HFFc6 (cell line): Measurements from ENCODE around the gene SLC15A3. TPM values are rescaled to one million over a fixed set of nuclear protein-coding genes. Genes with fewer than 3 reads are reported as not detected.

ENCODE experiments used
- DNase-seq: peaks from one replicate; pipeline ENCODE4 v3.0.0-alpha.2; 2018
- H3K27ac Mint-ChIP-seq: 2 replicates; pipeline ENCODE4 v1.8.0; 2020; ENCODE audit warnings: mild to moderate bottlenecking, mixed read lengths
- H3K27me3 Mint-ChIP-seq: 2 replicates; pipeline ENCODE4 v1.8.0; 2021; ENCODE audit warnings: mild to moderate bottlenecking, moderate library complexity, mixed read lengths; ENCODE audit not compliant: insufficient read depth
- H3K36me3 Mint-ChIP-seq: 2 replicates; pipeline ENCODE4 v1.8.0; 2021; ENCODE audit warnings: low read depth, mixed read lengths
- H3K4me1 Mint-ChIP-seq: 2 replicates; pipeline ENCODE4 v1.8.0; 2020; ENCODE audit warnings: low read depth, mixed read lengths
- H3K4me3 Mint-ChIP-seq: 2 replicates; pipeline ENCODE4 v1.8.0; 2020; ENCODE audit warnings: mild to moderate bottlenecking, moderate library complexity, mixed read lengths
- H3K9me3 Mint-ChIP-seq: 2 replicates; pipeline ENCODE4 v1.8.0; 2020; ENCODE audit warnings: mild to moderate bottlenecking, mixed read lengths
- total RNA-seq, 6 experiments: library from RNA; stranded (reverse); fragmentation: NEBNext Ultra II Directional; extraction: Animal tissue kit (Norgen Biotek cat#: 25700); gene quantifications; 2 replicates in 1 of 6; 3 replicates in 5 of 6; pipeline ENCODE4 v1.2.3, GENCODE V29; 2021
- TF ChIP-seq, protein P1 (sequence below): fragments of 200-600 bp; sonication (generic); IDR thresholded peaks from 2 replicates; pipeline ENCODE4 v1.5.0; 2021; ENCODE audit warnings: antibody characterized with exemption, mild to moderate bottlenecking

The SLC15A3 gene
- total RNA-seq, 6 experiments from 2014 or later = 2.7 to 6.6 (median 3.4) TPM

DNA sequence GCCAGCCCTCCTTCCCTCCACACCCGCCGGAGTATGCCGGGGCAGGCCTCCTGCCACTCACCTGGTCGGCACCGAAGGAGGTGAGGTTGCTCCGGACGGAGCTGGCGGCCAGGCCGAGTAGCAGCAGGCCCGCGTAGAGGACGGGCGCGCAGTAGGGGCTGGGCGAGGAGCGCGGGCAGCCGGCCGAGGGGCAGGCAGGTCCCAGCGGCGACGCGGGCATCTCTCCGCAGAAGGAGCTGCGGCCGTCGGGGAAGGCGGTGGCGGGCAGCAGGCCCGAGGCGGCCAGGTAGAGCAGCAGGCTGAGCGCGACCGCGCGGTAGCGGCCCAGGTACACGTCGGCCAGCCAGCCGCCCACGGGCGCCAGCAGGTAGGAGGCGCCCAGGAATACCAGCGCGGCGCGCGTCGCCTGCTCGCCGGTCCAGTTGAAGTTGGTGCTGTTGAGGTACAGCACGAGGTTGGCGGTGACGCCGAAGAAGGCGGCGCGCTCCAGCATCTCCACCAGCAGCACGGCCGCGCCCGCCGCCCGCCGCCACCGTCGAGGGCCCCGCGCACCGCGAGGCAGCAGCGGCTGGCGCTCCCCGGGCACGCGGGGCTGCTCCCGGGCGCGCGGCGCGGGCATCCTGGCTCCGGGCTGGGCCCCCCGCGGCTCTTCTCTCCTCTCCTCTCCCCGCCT is 907 bp downstream of the SLC15A3 start:
- H3K4me1 Mint-ChIP-seq = peaks cover 17% of the 10 kb centered on the region
- no peak overlapping the region for H3K4me3 Mint-ChIP-seq
- no peaks in the 10 kb centered on the region for H3K36me3 Mint-ChIP-seq
- H3K9me3 Mint-ChIP-seq = no peaks in the 10 kb centered on the region
- TF ChIP-seq, protein P1, sequence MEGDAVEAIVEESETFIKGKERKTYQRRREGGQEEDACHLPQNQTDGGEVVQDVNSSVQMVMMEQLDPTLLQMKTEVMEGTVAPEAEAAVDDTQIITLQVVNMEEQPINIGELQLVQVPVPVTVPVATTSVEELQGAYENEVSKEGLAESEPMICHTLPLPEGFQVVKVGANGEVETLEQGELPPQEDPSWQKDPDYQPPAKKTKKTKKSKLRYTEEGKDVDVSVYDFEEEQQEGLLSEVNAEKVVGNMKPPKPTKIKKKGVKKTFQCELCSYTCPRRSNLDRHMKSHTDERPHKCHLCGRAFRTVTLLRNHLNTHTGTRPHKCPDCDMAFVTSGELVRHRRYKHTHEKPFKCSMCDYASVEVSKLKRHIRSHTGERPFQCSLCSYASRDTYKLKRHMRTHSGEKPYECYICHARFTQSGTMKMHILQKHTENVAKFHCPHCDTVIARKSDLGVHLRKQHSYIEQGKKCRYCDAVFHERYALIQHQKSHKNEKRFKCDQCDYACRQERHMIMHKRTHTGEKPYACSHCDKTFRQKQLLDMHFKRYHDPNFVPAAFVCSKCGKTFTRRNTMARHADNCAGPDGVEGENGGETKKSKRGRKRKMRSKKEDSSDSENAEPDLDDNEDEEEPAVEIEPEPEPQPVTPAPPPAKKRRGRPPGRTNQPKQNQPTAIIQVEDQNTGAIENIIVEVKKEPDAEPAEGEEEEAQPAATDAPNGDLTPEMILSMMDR = no peak
- H3K27me3 Mint-ChIP-seq = no peaks in the 10 kb centered on the region; the same call in 1 of the 2 replicates
- no peak overlapping the region for H3K27ac Mint-ChIP-seq
- DNase-seq = no peak

DNA sequence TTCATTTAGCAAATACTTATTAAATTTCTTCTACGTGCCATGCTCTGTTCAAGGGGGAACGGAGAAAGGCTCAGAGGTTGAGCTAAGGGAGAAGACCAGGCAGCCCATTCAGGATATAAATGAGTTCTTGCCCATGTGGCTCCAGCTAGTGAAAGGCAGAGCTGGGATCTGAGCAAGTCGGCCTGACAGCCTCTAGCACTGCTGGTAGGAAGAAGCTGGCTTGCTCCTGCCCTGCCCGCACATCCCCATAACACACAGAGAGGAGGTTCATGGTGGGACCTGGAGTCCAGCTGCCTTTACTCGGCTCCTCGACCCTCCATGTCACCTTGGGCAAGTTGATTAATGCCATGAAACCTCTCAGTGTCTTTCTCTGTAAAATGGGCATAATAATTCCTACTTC is 2.0 kb downstream of the SLC15A3 start:
- Mint-ChIP-seq H3K36me3 (no peaks in the 10 kb centered on the region; the same call in 1 of the 2 replicates), H3K4me1 (peaks cover 17% of the 10 kb centered on the region), H3K9me3 (no peaks in the 10 kb centered on the region), H3K27ac (no peak overlapping the region), H3K27me3 (no peaks in the 10 kb centered on the region; the same call in 1 of the 2 replicates), H3K4me3 (no peak overlapping the region)
- TF ChIP-seq, protein P1 = no peak
- no peak for DNase-seq

DNA sequence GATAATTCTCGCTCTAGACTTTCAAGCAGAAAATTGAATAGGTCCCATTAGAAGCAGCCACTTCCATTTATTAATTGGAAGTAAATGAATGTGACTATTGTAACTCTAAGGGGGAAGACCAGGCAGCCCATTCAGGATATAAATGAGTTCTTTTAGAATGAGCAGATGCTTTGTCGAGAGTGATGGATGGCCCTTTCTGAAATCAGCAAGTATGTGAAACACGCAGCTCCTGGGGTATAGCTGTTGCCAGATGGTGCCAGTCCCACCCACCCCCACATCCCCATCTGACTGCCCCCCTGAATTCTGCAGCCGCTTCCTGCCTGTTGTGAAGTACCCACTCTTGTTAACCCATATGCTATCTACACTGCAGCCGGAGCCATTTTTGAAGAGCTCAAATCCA is 3.7 kb downstream of the SLC15A3 start:
- no peaks in the 10 kb centered on the region for H3K9me3 Mint-ChIP-seq
- no peak overlapping the region for H3K4me3 Mint-ChIP-seq
- DNase-seq = no peak
- H3K4me1 Mint-ChIP-seq = peaks cover 11% of the 10 kb centered on the region
- no peaks in the 10 kb centered on the region; the same call in 1 of the 2 replicates for H3K36me3 Mint-ChIP-seq
- no peaks in the 10 kb centered on the region; the same call in 1 of the 2 replicates for H3K27me3 Mint-ChIP-seq
- H3K27ac Mint-ChIP-seq = no peak overlapping the region
- TF ChIP-seq, protein P1 = no peak

DNA sequence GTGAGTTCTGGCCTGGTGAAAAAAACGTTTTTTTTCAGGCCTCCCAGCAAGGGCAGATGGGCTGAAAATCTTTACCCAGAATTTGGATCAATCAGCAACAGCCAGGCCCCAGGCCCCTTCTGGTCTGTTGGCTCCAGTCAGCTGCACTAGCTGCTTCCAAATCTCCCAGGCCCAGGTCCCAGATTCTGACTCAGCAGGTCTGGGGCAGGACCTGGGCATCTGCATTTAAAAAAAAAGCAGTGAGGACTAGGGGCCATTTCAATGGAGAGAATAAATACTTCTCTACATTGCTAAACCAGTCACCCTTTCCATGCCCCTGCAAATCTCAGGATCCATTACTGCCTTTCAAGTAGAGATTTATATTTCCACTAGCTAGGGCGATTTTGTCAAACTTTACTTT is 4.3 kb downstream of the SLC15A3 start:
- H3K27me3 Mint-ChIP-seq = no peaks in the 10 kb centered on the region; the same call in 1 of the 2 replicates
- H3K4me1 Mint-ChIP-seq = peaks cover 7% of the 10 kb centered on the region
- H3K27ac Mint-ChIP-seq = no peak overlapping the region
- H3K36me3 Mint-ChIP-seq = no peaks in the 10 kb centered on the region; the same call in 1 of the 2 replicates
- H3K9me3 Mint-ChIP-seq = no peaks in the 10 kb centered on the region
- H3K4me3 Mint-ChIP-seq = no peak overlapping the region
- TF ChIP-seq, protein P1 = no peak
- DNase-seq = no peak

DNA sequence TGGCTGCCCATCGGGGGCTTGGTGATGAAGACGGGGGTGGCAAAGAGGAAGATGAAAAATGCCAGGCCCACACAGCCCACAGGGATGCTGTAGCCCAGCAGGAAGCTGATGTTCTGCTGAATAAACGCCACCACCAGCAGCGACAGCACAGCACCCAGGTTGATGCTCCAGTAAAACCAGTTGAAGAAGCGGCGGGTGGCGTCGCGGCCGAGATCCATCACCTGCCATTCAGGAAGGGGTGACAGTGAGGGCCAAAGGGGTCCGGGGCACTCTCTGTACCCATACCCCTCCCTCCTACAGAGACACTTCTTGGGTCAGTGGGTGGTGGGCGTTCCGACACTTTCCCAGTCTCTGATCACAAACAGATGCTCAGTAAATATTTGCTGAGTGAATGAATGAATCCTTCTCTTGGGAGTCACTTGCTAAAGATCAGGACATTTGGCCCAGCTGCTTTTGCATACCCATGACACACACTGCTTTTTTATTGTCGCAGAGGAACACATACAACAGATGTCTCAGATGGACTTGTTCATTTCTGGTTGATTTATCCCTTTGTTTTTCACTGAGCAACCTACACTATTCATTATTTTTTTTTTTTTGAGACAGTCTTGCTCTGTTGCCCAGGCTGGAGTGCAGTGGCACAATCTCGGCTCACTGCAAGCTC is 5.2 kb downstream of the SLC15A3 start:
- no peak for DNase-seq
- H3K9me3 Mint-ChIP-seq = no peaks in the 10 kb centered on the region
- H3K4me3 Mint-ChIP-seq = no peak overlapping the region
- no peak overlapping the region for H3K27ac Mint-ChIP-seq
- H3K27me3 Mint-ChIP-seq = no peaks in the 10 kb centered on the region; the same call in 1 of the 2 replicates
- no peaks in the 10 kb centered on the region; the same call in 1 of the 2 replicates for H3K36me3 Mint-ChIP-seq
- no peaks in the 10 kb centered on the region for H3K4me1 Mint-ChIP-seq
- TF ChIP-seq, protein P1 = no peak
